Measurements from ENCODE around the gene LCE1C. TPM values are rescaled to one million over a fixed set of nuclear protein-coding genes. Genes with fewer than 3 reads are reported as not detected.

Gene LCE1C
- total and polyA plus RNA-seq, 2 of the 8 experiments (the other 6 are each of a cell fraction or from before 2014, with no cell fraction given) = not detected

DNA sequence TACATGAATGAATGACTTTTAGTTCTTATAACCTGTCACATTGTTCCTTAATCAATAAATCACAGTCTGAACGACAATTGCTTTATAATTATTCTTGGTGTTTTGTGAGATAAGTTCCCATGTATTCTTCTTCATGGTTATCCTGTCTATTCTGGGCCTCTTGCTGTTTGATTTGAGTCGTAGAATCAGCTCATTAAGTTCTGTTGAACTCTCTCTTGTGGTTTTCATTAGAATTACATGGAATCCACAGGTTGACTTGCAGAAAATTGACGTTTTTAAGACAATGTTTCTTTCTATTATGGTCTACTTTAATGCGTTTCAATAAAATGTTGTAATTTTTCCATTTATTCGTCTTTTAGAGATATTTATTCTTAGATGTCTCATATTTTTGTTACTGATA lies 16.8 kb upstream of the LCE1C start:
- no peak overlapping the region for H2AK5ac ChIP-seq (ENCODE audit: low read depth, low read length)
- no peak overlapping the region for H2AFZ ChIP-seq (ENCODE audit: low read length)
- no peaks in the 10 kb centered on the region for H3K36me3 ChIP-seq (ENCODE audit: control insufficient read depth in 2 of 4, insufficient read depth in 4 of 4, low read length in 3 of 4)
- no peak overlapping the region for H3K23ac ChIP-seq (ENCODE audit: insufficient read length)
- no peak overlapping the region for H3K9ac ChIP-seq (replicated peaks in 1 of 4; ENCODE audit: extremely low read depth in 1 of 4, low read depth in 3 of 4, low read length in 3 of 4)
- no peak overlapping the region for H4K5ac ChIP-seq (ENCODE audit: insufficient read length, low read depth, low read length)
- CTCF ChIA-PET (ENCODE audit: partially characterized antibody) = no interaction called here
- no peaks in the 10 kb centered on the region for H3K79me2 ChIP-seq (ENCODE audit: control insufficient read depth in 1 of 2, insufficient read depth in 2 of 2, low read length in 2 of 2)
- H4K20me1 ChIP-seq (replicated peaks in 1 of 2; ENCODE audit: control insufficient read depth in 1 of 2, insufficient read depth in 2 of 2, low read length in 2 of 2) = no peaks in the 10 kb centered on the region
- no peak overlapping the region for H3K4me3 ChIP-seq (ENCODE audit: extremely low read depth in 1 of 4, insufficient read depth in 2 of 4, low read depth in 3 of 4, low read length in 4 of 4)
- 33% methylated on average over 5 of the region's 5 CpGs; no CpG with 5 or more reads in 1 of the 2 experiments for WGBS, 2 experiments (ENCODE audit: extremely low coverage in 1 of 2, insufficient coverage in 1 of 2, insufficient read length in 1 of 2, insufficient replicate concordance in 2 of 2, low coverage in 1 of 2, low lambda C conversion rate in 2 of 2, missing lambda C conversion rate in 1 of 2)
- H4K91ac ChIP-seq (replicated peaks; ENCODE audit: insufficient read length, low read length) = no peak overlapping the region
- no peak overlapping the region for H3K27ac ChIP-seq (ENCODE audit: low read depth, low read length)
- no peak for FAIRE-seq
- POLR2A ChIA-PET (ENCODE audit: partially characterized antibody) = no interaction called here
- H2BK120ac ChIP-seq (replicated peaks; ENCODE audit: low read depth, low read length) = no peak overlapping the region
- no peak overlapping the region for H2BK12ac ChIP-seq (ENCODE audit: low read depth, low read length)
- H4K8ac ChIP-seq (ENCODE audit: extremely low read depth, insufficient read depth, low read length) = no peak overlapping the region
- no peak for TF ChIP-seq TBP (IDR thresholded peaks at IDR 0.05; ENCODE audit: low read depth, low read length)
- peaks cover 47 to 64% of the 10 kb centered on the region in 2 experiments for H3K9me3 ChIP-seq (ENCODE audit: insufficient read depth in 2 of 2, low read depth in 1 of 2, low read length in 1 of 2)
- no peaks in the 10 kb centered on the region for H3K27me3 ChIP-seq (replicated peaks in 1 of 4; ENCODE audit: control insufficient read depth in 3 of 4, extremely low read depth in 1 of 4, insufficient read depth in 3 of 4, low read length in 3 of 4)
- H3K4me1 ChIP-seq (replicated peaks in 1 of 4; ENCODE audit: control insufficient read depth in 3 of 4, insufficient read depth in 4 of 4, low read length in 3 of 4) = no peaks in the 10 kb centered on the region
- no peaks in the 10 kb centered on the region for H3K23me2 ChIP-seq (ENCODE audit: low read depth, low read length)
- H3K14ac ChIP-seq (ENCODE audit: insufficient read length) = no peak overlapping the region
- no peaks in the 10 kb centered on the region for H3K79me1 ChIP-seq (ENCODE audit: low read depth, low read length)
- H3K4me2 ChIP-seq (ENCODE audit: insufficient read depth in 1 of 2, low read depth in 2 of 2, low read length in 2 of 2) = no peak overlapping the region
- no peak overlapping the region for H3K56ac ChIP-seq (replicated peaks; ENCODE audit: insufficient read length, low read depth, low read length)
- H2BK5ac ChIP-seq (ENCODE audit: low read depth, low read length) = no peak overlapping the region
- H3K4ac ChIP-seq (replicated peaks; ENCODE audit: insufficient read length, low read depth, low read length) = no peak overlapping the region
- no peak overlapping the region for H2BK20ac ChIP-seq (ENCODE audit: low read length)
- no peak overlapping the region for H3K18ac ChIP-seq (ENCODE audit: extremely low read depth, low read length)
- DNase-seq (ENCODE audit: low read depth in 1 of 2, low spot score in 2 of 2) = no peak
- H2BK15ac ChIP-seq (ENCODE audit: low read length) = no peak overlapping the region
